ENCODE results near the gene FAM98B.
A peak's percentile ranks its signal among the peaks of the same experiment; 100 is the strongest.

The FAM98B gene

GRCh38 chr15:38461066-38461833 is 7.3 kb downstream of the FAM98B start:
- DNase-seq (ENCODE audit: low read depth): peak; percentile 51

- DNase-seq (ENCODE audit: low read depth): no peak
Measured at GRCh38 chr15:38463893-38464292, 10.0 kb downstream of the FAM98B start.

- no peak for DNase-seq (ENCODE audit: low read depth)
Measured at GRCh38 chr15:38464675-38465074, 10.7 kb downstream of the FAM98B start.

GRCh38 chr15:38470816-38471215 is 16.9 kb downstream of the FAM98B start:
- DNase-seq (ENCODE audit: low read depth): no peak

- peak; percentile 22 for DNase-seq (ENCODE audit: low read depth)
Measured at GRCh38 chr15:38471974-38472373, 18.0 kb downstream of the FAM98B start.

- peak; percentile 63 for DNase-seq (ENCODE audit: low read depth)
Measured at GRCh38 chr15:38474155-38474757, 20.3 kb downstream of the FAM98B start.

GRCh38 chr15:38475361-38475760 is 21.4 kb downstream of the FAM98B start:
- no peak for DNase-seq (ENCODE audit: low read depth)

GRCh38 chr15:38476120-38476519 is 22.2 kb downstream of the FAM98B start:
- DNase-seq (ENCODE audit: low read depth): no peak

- no peak for DNase-seq (ENCODE audit: low read depth)
Measured at GRCh38 chr15:38477637-38478036, 23.7 kb downstream of the FAM98B start.

GRCh38 chr15:38479266-38479665 is 25.3 kb downstream of the FAM98B start:
- DNase-seq (ENCODE audit: low read depth): no peak

- DNase-seq (ENCODE audit: low read depth): no peak
Measured at GRCh38 chr15:38479756-38480155, 25.8 kb downstream of the FAM98B start.

- no peak for DNase-seq (ENCODE audit: low read depth)
Measured at GRCh38 chr15:38481113-38481512, 27.2 kb downstream of the FAM98B start.

- no peak for DNase-seq (ENCODE audit: low read depth)
Measured at GRCh38 chr15:38481761-38482160, 27.8 kb downstream of the FAM98B start.

- DNase-seq (ENCODE audit: low read depth): no peak
Measured at GRCh38 chr15:38482572-38482971, 28.6 kb downstream of the FAM98B start.

- no peak for DNase-seq (ENCODE audit: low read depth)
Measured at GRCh38 chr15:38486936-38487335, 33.0 kb downstream of the FAM98B start.

- no peak for DNase-seq (ENCODE audit: low read depth)
Measured at GRCh38 chr15:38487378-38487777, 33.5 kb downstream of the FAM98B start.

GRCh38 chr15:38490242-38490922 is 36.5 kb downstream of the FAM98B start:
- DNase-seq (ENCODE audit: low read depth): peak; percentile 45

GRCh38 chr15:38496151-38496550 is 42.2 kb downstream of the FAM98B start:
- no peak for DNase-seq (ENCODE audit: low read depth)

GRCh38 chr15:38499651-38500050 is 45.7 kb downstream of the FAM98B start:
- no peak for DNase-seq (ENCODE audit: low read depth)

- DNase-seq (ENCODE audit: low read depth): no peak
Measured at GRCh38 chr15:38503496-38503895, 49.6 kb downstream of the FAM98B start.

GRCh38 chr15:38504680-38505467 is 50.9 kb downstream of the FAM98B start:
- DNase-seq (ENCODE audit: low read depth): no peak

GRCh38 chr15:38506997-38507396 is 53.1 kb downstream of the FAM98B start:
- DNase-seq (ENCODE audit: low read depth): no peak
